IMR-90 (cell line): Measurements from ENCODE around the gene BRD8. TPM values are rescaled to one million over a fixed set of nuclear protein-coding genes. Genes with fewer than 3 reads are reported as not detected.

ENCODE experiments used
- ATAC-seq: fragments of 200-7000 bp; cut with Tn5 transposase; 2 replicates; pipeline ENCODE4 v1.9.1; 2020; ENCODE audit warnings: low read depth, mild to moderate bottlenecking, moderate library complexity
- BruUV-seq: library from RNA; stranded (reverse); fragments of 400-500 nt; replicated peaks from 2 replicates; lab custom pipeline; 2021; lab: Mats Ljungman, UMichigan
- CTCF ChIA-PET: fragments of 300-600 bp; formaldehyde crosslinking; extraction: SDS; loops from one replicate; lab custom pipeline; 2021; ENCODE audit warnings: antibody characterized with exemption; lab: Yijun Ruan, JAX
- POLR2A ChIA-PET: fragments of 300-600 bp; sonication (Branson Sonifier 250); formaldehyde crosslinking; loops from one replicate; lab custom pipeline; 2022; ENCODE audit warnings: antibody characterized with exemption; ENCODE audit not compliant: unreplicated experiment; lab: Charles Lee
- DNase-seq: peaks from one replicate; pipeline ENCODE4 v3.0.0; 2013
- H2AFZ ChIP-seq: replicated peaks from 2 replicates; pipeline ENCODE3; 2013; ENCODE audit warnings: low read length, mild to moderate bottlenecking; ENCODE audit not compliant: poor library complexity
- H2AK5ac ChIP-seq: 2 replicates; pipeline ENCODE4 v1.6.1; 2013; ENCODE audit warnings: low read depth, low read length, inconsistent platforms
- H2AK9ac ChIP-seq: replicated peaks from 2 replicates; pipeline ENCODE3; 2013; ENCODE audit warnings: mild to moderate bottlenecking, low read depth, low read length, moderate library complexity; ENCODE audit not compliant: poor library complexity
- H2BK120ac ChIP-seq: 2 replicates; pipeline ENCODE4 v1.6.1; 2013; ENCODE audit warnings: low read depth, low read length, inconsistent platforms
- H2BK15ac ChIP-seq: 3 replicates; pipeline ENCODE4 v1.6.1; 2013; ENCODE audit warnings: low read depth, low read length, inconsistent platforms
- H2BK20ac ChIP-seq: 2 replicates; pipeline ENCODE4 v1.6.1; 2013; ENCODE audit warnings: low read depth, mild to moderate bottlenecking, inconsistent platforms, low read length, moderate library complexity
- H2BK5ac ChIP-seq: 2 replicates; pipeline ENCODE4 v1.6.1; 2013; ENCODE audit warnings: mild to moderate bottlenecking, low read depth, low read length, inconsistent platforms; ENCODE audit not compliant: poor library complexity, severe bottlenecking
- H3K14ac ChIP-seq: replicated peaks from 2 replicates; pipeline ENCODE4 v1.6.1; 2013; ENCODE audit warnings: low read depth, low read length, inconsistent platforms
- H3K18ac ChIP-seq: 2 replicates; pipeline ENCODE4 v1.6.1; 2013; ENCODE audit warnings: low read depth, low read length, control low read depth
- H3K23ac ChIP-seq: 2 replicates; pipeline ENCODE4 v1.6.1; 2013; ENCODE audit warnings: low read depth, low read length, inconsistent platforms
- H3K27ac ChIP-seq: 2 replicates; pipeline ENCODE4 v1.5.1; 2013; ENCODE audit warnings: mild to moderate bottlenecking, control low read depth, low read length; ENCODE audit not compliant: insufficient read depth
- H3K27me3 ChIP-seq: 2 replicates; pipeline ENCODE4 v1.6.1; 2013; ENCODE audit warnings: low read length; ENCODE audit not compliant: control insufficient read depth, insufficient read depth
- H3K36me3 ChIP-seq: 2 replicates; pipeline ENCODE4 v1.6.1; 2013; ENCODE audit warnings: low read length, mixed read lengths; ENCODE audit not compliant: control insufficient read depth, insufficient read depth
- H3K4ac ChIP-seq: 2 replicates; pipeline ENCODE4 v1.6.1; 2013; ENCODE audit warnings: low read depth, low read length, inconsistent platforms
- H3K4me1 ChIP-seq: 2 replicates; pipeline ENCODE4 v1.6.1; 2013; ENCODE audit warnings: low read length, mixed read lengths; ENCODE audit not compliant: control insufficient read depth, insufficient read depth
- H3K4me2 ChIP-seq: 2 replicates; pipeline ENCODE4 v1.6.1; 2013; ENCODE audit warnings: low read depth, mild to moderate bottlenecking, control low read depth, low read length, moderate library complexity
- H3K4me3 ChIP-seq: 2 replicates; pipeline ENCODE4 v1.5.1; 2013; ENCODE audit warnings: low read depth, mild to moderate bottlenecking, control low read depth, low read length, moderate library complexity; ENCODE audit not compliant: insufficient read depth
- H3K56ac ChIP-seq: 2 replicates; pipeline ENCODE4 v1.6.1; 2013; ENCODE audit warnings: low read length, inconsistent platforms; ENCODE audit not compliant: insufficient read depth; ENCODE audit errors: extremely low read depth
- H3K79me1 ChIP-seq, 2 experiments: 2 replicates each; pipeline ENCODE4 v1.6.1; 2013; ENCODE audit warnings: low read length in 2 of 2, inconsistent platforms in 1 of 2, low read depth in 1 of 2
- H3K9ac ChIP-seq: 2 replicates; pipeline ENCODE4 v1.6.1; 2013; ENCODE audit warnings: low read depth, low read length, control low read depth
- H3K9me1 ChIP-seq: 2 replicates; pipeline ENCODE4 v1.6.1; 2013; ENCODE audit warnings: low read length, inconsistent platforms; ENCODE audit not compliant: insufficient read depth
- H3K9me3 ChIP-seq: 2 replicates; pipeline ENCODE4 v1.6.1; 2013; ENCODE audit warnings: low read length; ENCODE audit not compliant: control insufficient read depth, insufficient read depth
- H4K20me1 ChIP-seq: 2 replicates; pipeline ENCODE4 v1.6.1; 2013; ENCODE audit warnings: low read length, inconsistent platforms; ENCODE audit not compliant: insufficient read depth
- H4K5ac ChIP-seq: 2 replicates; pipeline ENCODE4 v1.6.1; 2013; ENCODE audit warnings: mild to moderate bottlenecking, low read depth, low read length, control low read depth
- H4K8ac ChIP-seq, 2 experiments: 2 replicates each; pipeline ENCODE4 v1.6.1; 2013; ENCODE audit warnings: low read depth in 2 of 2, low read length in 2 of 2, control low read depth in 1 of 2, inconsistent platforms in 1 of 2
- H4K91ac ChIP-seq: 2 replicates; pipeline ENCODE4 v1.6.1; 2013; ENCODE audit warnings: low read depth, low read length, inconsistent platforms; ENCODE audit not compliant: insufficient read depth
- CHD1 ChIP-seq: IDR thresholded peaks from 2 replicates; pipeline ENCODE4 v1.6.1; 2012; ENCODE audit warnings: low read depth, low read length, improper control_type of control experiment
- FOS ChIP-seq: fragments of 150-350 bp; IDR thresholded peaks from 2 replicates; pipeline ENCODE4 v1.6.1; 2016; ENCODE audit warnings: low read depth, low read length
- MXI1 ChIP-seq: IDR thresholded peaks from 2 replicates; pipeline ENCODE4 v1.6.1; 2012; ENCODE audit warnings: low read depth, mild to moderate bottlenecking, low read length, moderate library complexity, borderline replicate concordance
- POLR2A ChIP-seq: IDR thresholded peaks from 2 replicates; pipeline ENCODE4 v1.6.1; 2012; ENCODE audit warnings: mild to moderate bottlenecking, low read depth, low read length
- RAD21 ChIP-seq: IDR thresholded peaks from 2 replicates; pipeline ENCODE4 v1.6.1; 2012; ENCODE audit warnings: low read length, improper control_type of control experiment
- RFX5 ChIP-seq: IDR thresholded peaks from 2 replicates; pipeline ENCODE4 v1.8.0; 2012; ENCODE audit warnings: low read depth, mild to moderate bottlenecking, low read length, moderate library complexity
- SMC3 ChIP-seq: fragments of 150-350 bp; IDR thresholded peaks from 2 replicates; pipeline ENCODE4 v1.6.1; 2016; ENCODE audit warnings: low read depth, mild to moderate bottlenecking, antibody characterized with exemption, low read length, moderate library complexity
- USF2 ChIP-seq: fragments of 150-350 bp; IDR thresholded peaks from 2 replicates; pipeline ENCODE4 v1.6.1; 2017; ENCODE audit warnings: mild to moderate bottlenecking, antibody characterized with exemption, low read length, low read depth
- WGBS, 2 experiments: methylation state at CpG; one replicate each; pipeline versions ENCODE4 v1.1.5 to v1.1.7; 2013; ENCODE audit warnings: missing lambda C conversion rate in 2 of 2; ENCODE audit not compliant: insufficient read length in 1 of 2; ENCODE audit errors: extremely low coverage in 2 of 2; 5-methylcytosine and 5-hydroxymethylcytosine counted together
- dilution Hi-C: fragments of 300-500 bp; cut with HindIII; formaldehyde crosslinking; loops from one replicate; pipeline ENCODE4 v1.14.3; 2018; ENCODE audit warnings: low sequenced_read_pairs; ENCODE audit not compliant: unreplicated experiment
- in situ Hi-C: fragments of 300-500 bp; cut with MboI; formaldehyde crosslinking; loops from 3 replicates; pipeline ENCODE4 v1.14.3; 2019; ENCODE audit warnings: low sequenced_read_pairs, inconsistent platforms, mixed read lengths
- intact Hi-C: fragments of 100-400 bp; cut with micrococcal nuclease; formaldehyde crosslinking; loops from 2 replicates; pipeline ENCODE4 v1.10.0; 2022
- polyA plus RNA-seq, 3 experiments: library from polyadenylated mRNA; depleted of rRNA; stranded (reverse); fragments of >200 nt; gene quantifications; 2 replicates each; pipeline ENCODE4 v1.2.3, GENCODE V29; 2012; ENCODE audit warnings: low replicate concordance in 1 of 3
- total RNA-seq: library from RNA; depleted of rRNA; stranded (reverse); fragments of >200 nt; gene quantifications from 2 replicates; pipeline ENCODE4 v1.2.3, GENCODE V29; 2012
- TF ChIP-seq, protein P1 (sequence below): conservative IDR thresholded peaks from 2 replicates; pipeline ENCODE4 v1.5.1; 2012; ENCODE audit warnings: mild to moderate bottlenecking, low read depth, low read length, improper control_type of control experiment

Gene BRD8
- total and polyA plus RNA-seq, 2 of the 4 experiments (the other 2 are of a cell fraction): 36.9 to 43.6 TPM

GRCh38 chr5:138141734-138142133 is 36.7 kb downstream of the BRD8 start:
- no peak overlapping the region for H2BK20ac ChIP-seq
- H3K4me1 ChIP-seq: no peaks in the 10 kb centered on the region
- H3K4me3 ChIP-seq: no peak overlapping the region
- no TSS peak for BruUV-seq
- dilution Hi-C loops: no loop called here
- no peak for DNase-seq
- H4K20me1 ChIP-seq: no peaks in the 10 kb centered on the region
- H3K56ac ChIP-seq: no peak overlapping the region
- H2BK120ac ChIP-seq: no peak overlapping the region
- no peak overlapping the region for H4K5ac ChIP-seq
- no peaks in the 10 kb centered on the region; the same call in 1 of the 2 replicates for H3K27me3 ChIP-seq
- H2BK15ac ChIP-seq: no peak overlapping the region
- H3K9me1 ChIP-seq: no peaks in the 10 kb centered on the region
- ChIA-PET CTCF (no interaction called here), POLR2A (no interaction called here)
- H2AK9ac ChIP-seq: no peak overlapping the region
- H3K27ac ChIP-seq: no peak overlapping the region
- H4K91ac ChIP-seq: no peak overlapping the region
- in situ Hi-C loops: loop anchor here (25.0 kb wide), 2 partner anchors 104 to 504 kb away; partner anchors contain the start of gene FAM13B
- H3K4ac ChIP-seq: no peak overlapping the region
- no peak overlapping the region for H2BK5ac ChIP-seq
- no peak overlapping the region for H2AK5ac ChIP-seq
- H3K36me3 ChIP-seq: no peaks in the 10 kb centered on the region
- TF ChIP-seq SMC3 (no peak), MXI1 (no peak), CHD1 (no peak), RFX5 (no peak), FOS (no peak), POLR2A (no peak), RAD21 (no peak), USF2 (no peak)
- TF ChIP-seq, protein P1, sequence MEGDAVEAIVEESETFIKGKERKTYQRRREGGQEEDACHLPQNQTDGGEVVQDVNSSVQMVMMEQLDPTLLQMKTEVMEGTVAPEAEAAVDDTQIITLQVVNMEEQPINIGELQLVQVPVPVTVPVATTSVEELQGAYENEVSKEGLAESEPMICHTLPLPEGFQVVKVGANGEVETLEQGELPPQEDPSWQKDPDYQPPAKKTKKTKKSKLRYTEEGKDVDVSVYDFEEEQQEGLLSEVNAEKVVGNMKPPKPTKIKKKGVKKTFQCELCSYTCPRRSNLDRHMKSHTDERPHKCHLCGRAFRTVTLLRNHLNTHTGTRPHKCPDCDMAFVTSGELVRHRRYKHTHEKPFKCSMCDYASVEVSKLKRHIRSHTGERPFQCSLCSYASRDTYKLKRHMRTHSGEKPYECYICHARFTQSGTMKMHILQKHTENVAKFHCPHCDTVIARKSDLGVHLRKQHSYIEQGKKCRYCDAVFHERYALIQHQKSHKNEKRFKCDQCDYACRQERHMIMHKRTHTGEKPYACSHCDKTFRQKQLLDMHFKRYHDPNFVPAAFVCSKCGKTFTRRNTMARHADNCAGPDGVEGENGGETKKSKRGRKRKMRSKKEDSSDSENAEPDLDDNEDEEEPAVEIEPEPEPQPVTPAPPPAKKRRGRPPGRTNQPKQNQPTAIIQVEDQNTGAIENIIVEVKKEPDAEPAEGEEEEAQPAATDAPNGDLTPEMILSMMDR: no peak
- H3K9ac ChIP-seq: no peak overlapping the region
- H3K18ac ChIP-seq: no peak overlapping the region
- H3K4me2 ChIP-seq: no peak overlapping the region
- no peak overlapping the region for H3K23ac ChIP-seq
- no peak overlapping the region for H2AFZ ChIP-seq
- no peaks in the 10 kb centered on the region for H3K79me1 ChIP-seq
- no peak overlapping the region for H4K8ac ChIP-seq
- H3K14ac ChIP-seq: no peak overlapping the region
- H3K9me3 ChIP-seq: no peaks in the 10 kb centered on the region
- ATAC-seq: no peak
- no CpG with 5 or more reads among the region's 1 CpG for WGBS, 2 experiments
- intact Hi-C loops: no loop called here
